H9 (cell line): ENCODE results near the gene ACTN4. TPM values are rescaled to one million over a fixed set of nuclear protein-coding genes. Genes with fewer than 3 reads are reported as not detected.

Experiments
- DNase-seq: peaks from one replicate; pipeline ENCODE4 v3.0.0-alpha.2; 2017
- H2AFZ ChIP-seq: one replicate; pipeline ENCODE4 v1.6.1; 2013; ENCODE audit warnings: mild to moderate bottlenecking, low read length, control low read depth, moderate library complexity
- H2AK5ac ChIP-seq: 2 replicates; pipeline ENCODE4 v1.6.1; 2013; ENCODE audit warnings: low read length, control low read depth, mixed read lengths; ENCODE audit not compliant: insufficient read length
- H2BK120ac ChIP-seq: one replicate; pipeline ENCODE4 v1.6.1; 2013; ENCODE audit warnings: low read depth, mild to moderate bottlenecking, low read length, control low read depth, inconsistent platforms; ENCODE audit not compliant: poor library complexity, severe bottlenecking
- H2BK12ac ChIP-seq: 2 replicates; pipeline ENCODE4 v1.6.1; 2013; ENCODE audit warnings: low read length, control low read depth, mixed read lengths, low read depth; ENCODE audit not compliant: insufficient read length
- H2BK15ac ChIP-seq: 2 replicates; pipeline ENCODE4 v1.6.1; 2013; ENCODE audit warnings: low read depth, low read length, control low read depth
- H2BK20ac ChIP-seq: one replicate; pipeline ENCODE4 v1.6.1; 2013; ENCODE audit warnings: low read depth, mild to moderate bottlenecking, low read length, control low read depth, inconsistent platforms; ENCODE audit not compliant: poor library complexity, severe bottlenecking
- H2BK5ac ChIP-seq: 2 replicates; pipeline ENCODE4 v1.6.1; 2013; ENCODE audit warnings: low read length, control low read depth, mixed read lengths; ENCODE audit not compliant: insufficient read length
- H3K14ac ChIP-seq: 2 replicates; pipeline ENCODE4 v1.6.1; 2013; ENCODE audit warnings: low read length, control low read depth; ENCODE audit not compliant: insufficient read depth
- H3K18ac ChIP-seq: 2 replicates; pipeline ENCODE4 v1.6.1; 2013; ENCODE audit warnings: low read depth, mild to moderate bottlenecking, mixed read lengths, low read length, control low read depth; ENCODE audit not compliant: insufficient read length
- H3K23ac ChIP-seq: 2 replicates; pipeline ENCODE4 v1.6.1; 2013; ENCODE audit warnings: low read length, control low read depth, mixed read lengths, low read depth; ENCODE audit not compliant: insufficient read length
- H3K23me2 ChIP-seq: 2 replicates; pipeline ENCODE4 v1.6.1; 2013; ENCODE audit warnings: low read depth, mild to moderate bottlenecking, mixed read lengths, low read length, control low read depth; ENCODE audit not compliant: insufficient read length, poor library complexity, severe bottlenecking
- H3K27ac ChIP-seq: 2 replicates; pipeline ENCODE4 v1.5.1; 2013; ENCODE audit warnings: low read length, control low read depth, mixed read lengths, low read depth; ENCODE audit not compliant: insufficient read length
- H3K27me3 ChIP-seq: 2 replicates; pipeline ENCODE4 v1.6.1; 2013; ENCODE audit warnings: low read length, control low read depth, inconsistent platforms; ENCODE audit not compliant: insufficient read depth
- H3K4ac ChIP-seq: 2 replicates; pipeline ENCODE4 v1.6.1; 2013; ENCODE audit warnings: low read depth, mild to moderate bottlenecking, control low read depth, inconsistent platforms, low read length, moderate library complexity
- H3K4me1 ChIP-seq: 2 replicates; pipeline ENCODE4 v1.6.1; 2013; ENCODE audit warnings: low read length, control low read depth, inconsistent platforms; ENCODE audit not compliant: insufficient read depth
- H3K4me2 ChIP-seq: 2 replicates; pipeline ENCODE4 v1.6.1; 2013; ENCODE audit warnings: low read length, control low read depth, mixed read lengths; ENCODE audit not compliant: insufficient read length, insufficient read depth
- H3K56ac ChIP-seq: 2 replicates; pipeline ENCODE4 v1.6.1; 2013; ENCODE audit warnings: low read depth, mild to moderate bottlenecking, mixed read lengths, low read length, control low read depth; ENCODE audit not compliant: insufficient read length
- H3K79me1 ChIP-seq: 2 replicates; pipeline ENCODE4 v1.6.1; 2013; ENCODE audit warnings: low read depth, mild to moderate bottlenecking, moderate library complexity, low read length, control low read depth, inconsistent platforms; ENCODE audit not compliant: insufficient read depth, poor library complexity, severe bottlenecking
- H3K79me2 ChIP-seq: 2 replicates; pipeline ENCODE4 v1.6.1; 2013; ENCODE audit warnings: low read length, control low read depth, inconsistent platforms; ENCODE audit not compliant: insufficient read depth
- H3K9ac ChIP-seq: 2 replicates; pipeline ENCODE4 v1.6.1; 2013; ENCODE audit warnings: low read length, control low read depth, mixed read lengths; ENCODE audit not compliant: insufficient read length; ENCODE audit errors: extremely low read depth
- H3K9me3 ChIP-seq: one replicate; pipeline ENCODE4 v1.6.1; 2013; ENCODE audit warnings: low read depth, low read length, inconsistent platforms; ENCODE audit not compliant: control insufficient read depth
- H3T11ph ChIP-seq: one replicate; pipeline ENCODE4 v1.6.1; 2013; ENCODE audit warnings: mild to moderate bottlenecking, low read length, control low read depth, inconsistent platforms
- H4K20me1 ChIP-seq: one replicate; pipeline ENCODE4 v1.6.1; 2013; ENCODE audit not compliant: control insufficient read depth, insufficient read length, insufficient read depth
- H4K5ac ChIP-seq: 2 replicates; pipeline ENCODE4 v1.6.1; 2013; ENCODE audit warnings: low read depth, mild to moderate bottlenecking, mixed read lengths, low read length, control low read depth; ENCODE audit not compliant: insufficient read length
- H4K8ac ChIP-seq: replicated peaks from 2 replicates; pipeline ENCODE4 v1.6.1; 2013; ENCODE audit warnings: low read length, control low read depth, mixed read lengths, low read depth; ENCODE audit not compliant: insufficient read length
- H4K91ac ChIP-seq: 2 replicates; pipeline ENCODE4 v1.6.1; 2013; ENCODE audit warnings: low read depth, mild to moderate bottlenecking, moderate library complexity, mixed read lengths, low read length, control low read depth; ENCODE audit not compliant: insufficient read length
- H3K27ac Mint-ChIP-seq, 3 experiments: 2 replicates in 2 of 3; 3 replicates in 1 of 3; pipeline ENCODE4 v1.8.0; 2020 to 2021; ENCODE audit warnings: mixed read lengths in 3 of 3, mild to moderate bottlenecking in 1 of 3, moderate library complexity in 1 of 3
- H3K27me3 Mint-ChIP-seq: 2 replicates; pipeline ENCODE4 v1.8.0; 2021; ENCODE audit warnings: low read depth, mild to moderate bottlenecking, moderate library complexity, mixed read lengths
- H3K36me3 Mint-ChIP-seq, 3 experiments: 2 replicates in 2 of 3; 3 replicates in 1 of 3; pipeline ENCODE4 v1.8.0; 2020 to 2021; ENCODE audit warnings: low read depth in 3 of 3, mixed read lengths in 3 of 3; ENCODE audit not compliant: insufficient read depth in 1 of 3
- H3K4me1 Mint-ChIP-seq, 2 experiments: 2 replicates each; pipeline ENCODE4 v1.8.0; 2020; ENCODE audit warnings: mixed read lengths in 2 of 2
- H3K4me3 Mint-ChIP-seq, 2 experiments: 2 replicates in 1 of 2; 3 replicates in 1 of 2; pipeline ENCODE4 v1.8.0; 2020 to 2021; ENCODE audit warnings: mild to moderate bottlenecking in 2 of 2, mixed read lengths in 2 of 2, moderate library complexity in 1 of 2
- H3K9me3 Mint-ChIP-seq, 2 experiments: 2 replicates in 1 of 2; 3 replicates in 1 of 2; pipeline ENCODE4 v1.8.0; 2020; ENCODE audit warnings: mild to moderate bottlenecking in 2 of 2, mixed read lengths in 2 of 2, moderate library complexity in 1 of 2
- WGBS: extraction: QIAGEN DNeasy Blood & Tissue Kit; methylation state at CpG from one replicate; pipeline ENCODE4 v1.1.7; 2013; ENCODE audit warnings: missing lambda C conversion rate, low lambda C conversion rate, mixed read lengths; ENCODE audit not compliant: insufficient read length; ENCODE audit errors: extremely low coverage; 5-methylcytosine and 5-hydroxymethylcytosine counted together
- total RNA-seq: library from RNA; stranded (reverse); gene quantifications from 2 replicates; pipeline ENCODE4 v1.2.1, GENCODE V29; 2021
- TF ChIP-seq, protein P1 (sequence below): fragments of 200-600 bp; sonication (generic); conservative IDR thresholded peaks from 3 replicates; pipeline ENCODE4 v1.8.0; 2021; ENCODE audit warnings: antibody characterized with exemption, mild to moderate bottlenecking

ACTN4 gene
- total RNA-seq, 1 experiment from 2014 or later = 369 TPM

DNA sequence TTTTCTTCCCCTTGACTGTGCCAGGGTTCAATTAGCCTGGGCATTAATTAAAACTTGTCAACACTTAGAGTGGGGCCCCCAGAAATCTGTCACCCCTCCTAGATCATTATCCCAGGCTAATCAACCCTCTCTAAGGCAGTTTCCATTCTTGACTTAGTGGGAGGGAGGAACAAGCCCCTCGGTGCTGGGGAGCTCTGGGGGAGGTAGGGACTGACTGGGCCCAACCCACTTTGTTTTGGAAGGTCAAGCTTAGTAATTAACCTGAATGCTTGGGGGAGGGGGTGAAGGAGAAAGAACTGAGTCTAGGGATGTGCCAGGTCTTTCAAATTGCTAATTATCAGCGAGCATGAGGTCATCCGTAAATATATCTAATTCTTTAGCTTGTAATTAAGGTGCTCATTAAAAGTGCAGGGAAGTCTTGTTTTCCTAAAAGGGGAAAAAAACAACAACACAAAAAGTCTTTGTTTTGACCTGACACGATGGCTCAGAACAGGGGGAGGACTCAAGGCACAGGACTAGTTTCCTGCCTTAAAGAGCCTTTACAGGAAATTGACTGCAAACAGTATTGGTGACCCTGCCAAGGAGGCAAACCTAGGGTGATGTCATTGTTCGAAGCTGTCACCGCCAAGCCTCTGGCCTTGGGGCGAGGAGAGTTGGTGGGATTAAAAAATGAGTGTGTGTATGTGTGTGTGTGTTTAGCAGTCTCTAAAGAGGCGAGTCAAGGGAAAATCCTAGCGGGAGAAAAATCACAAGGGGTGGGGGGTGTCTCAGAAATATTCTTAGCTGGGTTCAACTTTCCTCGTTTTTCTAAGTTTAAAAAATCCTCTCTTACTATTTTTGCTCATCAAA is 19.4 kb downstream of the ACTN4 start:
- Histone ChIP-seq H3K9me3 (no peaks in the 10 kb centered on the region), H4K20me1 (no peaks in the 10 kb centered on the region), H2BK120ac (peak overlapping the region; percentile 62), H3K27ac (peak overlapping the region; percentile 93), H2BK15ac (no peak overlapping the region), H3K79me2 (peaks cover 40% of the 10 kb centered on the region; the same call in 1 of the 2 replicates), H4K8ac (no peak overlapping the region), H3K4me1 (peaks cover 46% of the 10 kb centered on the region), H3K23me2 (no peaks in the 10 kb centered on the region), H4K91ac (peak overlapping the region; percentile 22), H3K79me1 (peaks cover 4% of the 10 kb centered on the region), H3K23ac (no peak overlapping the region), H2BK12ac (peak overlapping the region; percentile 47), H2BK5ac (peak overlapping the region; percentile 51), H3K4me2 (peak overlapping the region; percentile 7), H3T11ph (peak overlapping the region; percentile 1), H3K56ac (no peak overlapping the region), H2AK5ac (peak overlapping the region; percentile 24), H2BK20ac (no peak overlapping the region), H3K14ac (peak overlapping the region; percentile 94; the same call in 1 of the 2 replicates), H4K5ac (no peak overlapping the region), H3K27me3 (no peaks in the 10 kb centered on the region), H3K4ac (peak overlapping the region; percentile 69; the same call in 1 of the 2 replicates), H2AFZ (no peak overlapping the region), H3K9ac (peak overlapping the region; percentile 44), H3K18ac (peak overlapping the region; percentile 85)
- Mint-ChIP-seq H3K36me3 (peaks cover 9 to 16% (median 9%) of the 10 kb centered on the region in 3 experiments), H3K27ac (peak overlapping the region; percentile 95 to 97 (median 96)), H3K4me3 (peak overlapping the region; percentile 9 to 69; a peak in 4 of 5 replicates), H3K27me3 (no peaks in the 10 kb centered on the region), H3K4me1 (peaks cover 94 to 95% of the 10 kb centered on the region in 2 experiments), H3K9me3 (no peaks in the 10 kb centered on the region; a peak in 1 of 5 replicates)
- DNase-seq = no peak
- no CpG with 5 or more reads among the region's 10 CpGs for WGBS
- TF ChIP-seq, protein P1, sequence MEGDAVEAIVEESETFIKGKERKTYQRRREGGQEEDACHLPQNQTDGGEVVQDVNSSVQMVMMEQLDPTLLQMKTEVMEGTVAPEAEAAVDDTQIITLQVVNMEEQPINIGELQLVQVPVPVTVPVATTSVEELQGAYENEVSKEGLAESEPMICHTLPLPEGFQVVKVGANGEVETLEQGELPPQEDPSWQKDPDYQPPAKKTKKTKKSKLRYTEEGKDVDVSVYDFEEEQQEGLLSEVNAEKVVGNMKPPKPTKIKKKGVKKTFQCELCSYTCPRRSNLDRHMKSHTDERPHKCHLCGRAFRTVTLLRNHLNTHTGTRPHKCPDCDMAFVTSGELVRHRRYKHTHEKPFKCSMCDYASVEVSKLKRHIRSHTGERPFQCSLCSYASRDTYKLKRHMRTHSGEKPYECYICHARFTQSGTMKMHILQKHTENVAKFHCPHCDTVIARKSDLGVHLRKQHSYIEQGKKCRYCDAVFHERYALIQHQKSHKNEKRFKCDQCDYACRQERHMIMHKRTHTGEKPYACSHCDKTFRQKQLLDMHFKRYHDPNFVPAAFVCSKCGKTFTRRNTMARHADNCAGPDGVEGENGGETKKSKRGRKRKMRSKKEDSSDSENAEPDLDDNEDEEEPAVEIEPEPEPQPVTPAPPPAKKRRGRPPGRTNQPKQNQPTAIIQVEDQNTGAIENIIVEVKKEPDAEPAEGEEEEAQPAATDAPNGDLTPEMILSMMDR = no peak
